Esophagus muscularis mucosa (tissue), 4 donors: ENCODE results near the gene UBE2N. TPM values are rescaled to one million over a fixed set of nuclear protein-coding genes. Genes with fewer than 3 reads are reported as not detected.

Experiments used
- DNase-seq: peaks from one replicate; pipeline ENCODE4 v3.0.0-alpha.2; 2017; ENCODE audit errors: extremely low spot score
- H3K27ac ChIP-seq, 4 donors: fragments of 200-600 bp; sonication (generic); replicated peaks in 1 of 4; 1 replicate in 3 of 4; 2 replicates in 1 of 4; pipeline ENCODE4 v1.5.1; 2016 to 2019; ENCODE audit warnings: mild to moderate bottlenecking in 1 of 4
- H3K27me3 ChIP-seq, 4 donors: fragments of 200-600 bp; sonication (generic); one replicate each; pipeline versions ENCODE4 v1.5.1 to v1.6.0; 2016 to 2019
- H3K36me3 ChIP-seq, 4 donors: fragments of 200-600 bp; sonication (generic); one replicate each; pipeline ENCODE4 v1.5.1; 2016 to 2019
- H3K4me1 ChIP-seq, 4 donors: fragments of 200-600 bp; sonication (generic); one replicate each; pipeline ENCODE4 v1.5.1; 2016 to 2019
- H3K4me3 ChIP-seq, 4 donors: fragments of 200-600 bp; sonication (generic); 1 replicate in 2 of 4; 2 replicates in 2 of 4; pipeline ENCODE4 v1.5.1; 2016 to 2019; ENCODE audit warnings: mild to moderate bottlenecking in 4 of 4, moderate library complexity in 1 of 4
- H3K9me3 ChIP-seq, 4 donors: fragments of 200-600 bp; sonication (generic); 1 replicate in 3 of 4; 2 replicates in 1 of 4; pipeline ENCODE4 v1.5.1; 2016 to 2019
- CTCF ChIP-seq, 3 experiments: fragments of 200-600 bp in 2 of 3; fragments of 450-650 bp in 1 of 3; sonication (generic) in 2 of 3; IDR thresholded peaks; one replicate each; pipeline ENCODE4 v1.5.1; 2017 to 2019; ENCODE audit warnings: antibody characterized with exemption in 3 of 3, mild to moderate bottlenecking in 2 of 3, moderate library complexity in 1 of 3
- EP300 ChIP-seq: sonication (generic); formaldehyde crosslinking; IDR thresholded peaks from one replicate; pipeline ENCODE4 v1.6.1; 2017; ENCODE audit warnings: antibody characterized with exemption
- POLR2A ChIP-seq: fragments of 450-650 bp; IDR thresholded peaks from one replicate; pipeline ENCODE4 v1.6.1; 2017; ENCODE audit warnings: antibody characterized with exemption, moderate library complexity, mild to moderate bottlenecking, low read depth
- POLR2AphosphoS5 ChIP-seq, 2 donors: sonication (generic); formaldehyde crosslinking; IDR thresholded peaks; one replicate each; pipeline ENCODE4 v1.6.1; 2017; ENCODE audit warnings: antibody characterized with exemption in 2 of 2
- WGBS: methylation state at CpG from one replicate; pipeline ENCODE4 v1.1.5; 2018; 5-methylcytosine and 5-hydroxymethylcytosine counted together
- intact Hi-C: fragments of 100-400 bp; cut with DNase I; formaldehyde crosslinking; loops from one replicate; pipeline ENCODE4 v1.15.1; 2023
- total RNA-seq, 4 donors: library from RNA; depleted of rRNA; stranded (reverse); fragments of >200 nt; gene quantifications; one replicate each; pipeline versions ENCODE4 v1.1.0 to v1.2.1, GENCODE V29; 2016

The UBE2N gene
- total RNA-seq, 4 donors from 2014 or later: 37.8 to 106 (median 61.8) TPM

- no peak for TF ChIP-seq POLR2AphosphoS5 (IDR thresholded peaks at IDR 0.05)
- TF ChIP-seq EP300: no peak
- no peak for TF ChIP-seq POLR2A
- no peak for TF ChIP-seq CTCF (IDR thresholded peaks at IDR 0.05)
Observed at GRCh38 chr12:93427779-93428564, 13.8 kb downstream of the UBE2N start.

GRCh38 chr12:93426412-93426805 is 15.3 kb downstream of the UBE2N start:
- Histone ChIP-seq H3K9me3 (no peaks in the 10 kb centered on the region), H3K4me1 (peaks cover 58 to 91% (median 84%) of the 10 kb centered on the region in 4 donors), H3K36me3 (no peaks in the 10 kb centered on the region), H3K4me3 (no peak overlapping the region), H3K27me3 (no peaks in the 10 kb centered on the region), H3K27ac (peak overlapping the region; percentile 23 to 47 (median 36))
- intact Hi-C loops: no loop called here
- DNase-seq: no peak
- 25% methylated on average over 1 of the region's 1 CpG for WGBS
- no peak for TF ChIP-seq EP300
- TF ChIP-seq CTCF (IDR thresholded peaks at IDR 0.05): no peak
- no peak for TF ChIP-seq POLR2AphosphoS5 (IDR thresholded peaks at IDR 0.05)
- no peak for TF ChIP-seq POLR2A

More at GRCh38 chr12:93427779-93428564, 13.8 kb downstream of the UBE2N start:
- intact Hi-C loops: no loop called here
- DNase-seq: no peak
- WGBS: 77% methylated on average over 5 of the region's 5 CpGs
- H3K27me3 ChIP-seq: no peaks in the 10 kb centered on the region
- H3K27ac ChIP-seq: peak overlapping the region; percentile 5 to 50 (median 16)
- H3K9me3 ChIP-seq: no peaks in the 10 kb centered on the region
- no peak overlapping the region for H3K4me3 ChIP-seq
- peaks cover 52 to 91% (median 80%) of the 10 kb centered on the region in 4 donors for H3K4me1 ChIP-seq
- no peaks in the 10 kb centered on the region for H3K36me3 ChIP-seq

GRCh38 chr12:93425736-93426411 is 15.9 kb downstream of the UBE2N start:
- Histone ChIP-seq H3K27ac (peak overlapping the region; percentile 9 to 45 (median 26)), H3K9me3 (no peaks in the 10 kb centered on the region), H3K4me1 (peaks cover 58 to 86% (median 84%) of the 10 kb centered on the region in 4 donors), H3K27me3 (no peaks in the 10 kb centered on the region), H3K4me3 (no peak overlapping the region), H3K36me3 (no peaks in the 10 kb centered on the region)
- DNase-seq: no peak
- TF ChIP-seq POLR2AphosphoS5 (IDR thresholded peaks at IDR 0.05) (no peak), EP300 (no peak), CTCF (IDR thresholded peaks at IDR 0.05) (no peak), POLR2A (no peak)
- intact Hi-C loops: no loop called here
- WGBS: 41% methylated on average over 8 of the region's 8 CpGs

- H3K4me3 ChIP-seq: no peak overlapping the region
- H3K27ac ChIP-seq: no peak overlapping the region
- intact Hi-C loops: no loop called here
- TF ChIP-seq POLR2AphosphoS5 (IDR thresholded peaks at IDR 0.05) (no peak), CTCF (IDR thresholded peaks at IDR 0.05) (no peak)
- H3K36me3 ChIP-seq: no peaks in the 10 kb centered on the region
- DNase-seq: no peak
- WGBS: 60% methylated on average over 2 of the region's 2 CpGs
- H3K9me3 ChIP-seq: no peaks in the 10 kb centered on the region
- no peaks in the 10 kb centered on the region for H3K27me3 ChIP-seq
- H3K4me1 ChIP-seq: peaks cover 42 to 70% (median 63%) of the 10 kb centered on the region in 4 donors
Observed at GRCh38 chr12:93422050-93422449, 19.7 kb downstream of the UBE2N start.
